ENCODE results near the gene PCDHB11.

GRCh38 chr5:141186897-141187512, 12.4 kb upstream of the PCDHB11 start, which contains the start of gene PCDHB9:
- no peak for TF ChIP-seq EP300 (IDR thresholded peaks at IDR 0.05; ENCODE audit: low read depth)
- TF ChIP-seq POLR2A (IDR thresholded peaks at IDR 0.05): no peak

Measured in transverse colon (tissue), 1 donor.